Epithelial cell of proximal tubule (primary cell): ENCODE results near the gene TEX19. TPM values are rescaled to one million over a fixed set of nuclear protein-coding genes. Genes with fewer than 3 reads are reported as not detected.

ENCODE experiments used
- DNase-seq: peaks from one replicate; pipeline ENCODE4 v3.0.0-alpha.2; 2011; ENCODE audit warnings: low read depth
- H3K4me3 ChIP-seq: 2 replicates; pipeline ENCODE4 v1.5.1; 2011; ENCODE audit warnings: low read depth, mild to moderate bottlenecking, low read length
- CTCF ChIP-seq: conservative IDR thresholded peaks from 2 replicates; pipeline ENCODE4 v1.5.1; 2012; ENCODE audit warnings: low read depth, mild to moderate bottlenecking, low read length
- total RNA-seq: library from RNA; depleted of rRNA; stranded (reverse); fragments of >200 nt; gene quantifications from 2 replicates; pipeline ENCODE4 v1.2.3, GENCODE V29; 2015

The TEX19 gene
- total RNA-seq, 1 donor from 2014 or later, result not detected

GRCh38 chr17:82350182-82351030 is 8.6 kb upstream of the TEX19 start:
- no peak for DNase-seq
- no peak for TF ChIP-seq CTCF
- H3K4me3 ChIP-seq, result no peak overlapping the region

GRCh38 chr17:82351254-82351712 is 7.8 kb upstream of the TEX19 start:
- TF ChIP-seq CTCF, result no peak
- H3K4me3 ChIP-seq, result no peak overlapping the region
- no peak for DNase-seq

GRCh38 chr17:82351713-82352488 is 7.1 kb upstream of the TEX19 start:
- no peak for DNase-seq
- H3K4me3 ChIP-seq, result no peak overlapping the region
- TF ChIP-seq CTCF, result peak; percentile 98

- TF ChIP-seq CTCF, result no peak
- H3K4me3 ChIP-seq, result no peak overlapping the region
- DNase-seq, result no peak
These were observed 5.6 kb upstream of the TEX19 start for GRCh38 chr17:82353484-82353883.

GRCh38 chr17:82354804-82355308 is 4.2 kb upstream of the TEX19 start:
- no peak for DNase-seq
- no peak overlapping the region for H3K4me3 ChIP-seq
- TF ChIP-seq CTCF, result no peak

- no peak for TF ChIP-seq CTCF
- peak; percentile 42 for DNase-seq
- no peak overlapping the region for H3K4me3 ChIP-seq
These were observed 3.1 kb upstream of the TEX19 start for GRCh38 chr17:82355770-82356427.
